Psoas muscle (tissue), 8 donors: ENCODE results near the gene KCNMA1. TPM values are rescaled to one million over a fixed set of nuclear protein-coding genes. Genes with fewer than 3 reads are reported as not detected.

Source experiments
- ATAC-seq, 4 donors: fragments of 200-7000 bp; cut with Tn5 transposase; one replicate each; pipeline ENCODE4 v1.9.1; 2020; ENCODE audit warnings: moderate library complexity in 3 of 4, mild to moderate bottlenecking in 2 of 4
- DNase-seq, 2 donors: peaks; one replicate each; pipeline ENCODE4 v3.0.0-alpha.2; 2020
- H3K27ac ChIP-seq: fragments of 200-600 bp; one replicate; pipeline ENCODE4 v1.8.0; 2022
- H3K27me3 ChIP-seq, 3 donors: fragments of 200-600 bp in 1 of 3; one replicate each; pipeline versions ENCODE4 v1.6.1 to v1.8.0; 2013 to 2022; ENCODE audit warnings: low read length in 2 of 3, mild to moderate bottlenecking in 2 of 3, moderate library complexity in 1 of 3; ENCODE audit not compliant: insufficient read depth in 3 of 3
- H3K36me3 ChIP-seq, 2 donors: fragments of 200-600 bp in 1 of 2; one replicate each; pipeline versions ENCODE4 v1.6.1 to v1.8.0; 2013 to 2022; ENCODE audit warnings: low read depth in 1 of 2, mild to moderate bottlenecking in 1 of 2, moderate library complexity in 1 of 2; ENCODE audit not compliant: insufficient read depth in 1 of 2
- H3K4me1 ChIP-seq: fragments of 200-600 bp; one replicate; pipeline ENCODE4 v1.8.0; 2022
- H3K4me3 ChIP-seq: fragments of 200-600 bp; one replicate; pipeline ENCODE4 v1.8.0; 2022; ENCODE audit warnings: mild to moderate bottlenecking
- H3K9me3 ChIP-seq: fragments of 200-600 bp; one replicate; pipeline ENCODE4 v1.8.0; 2022
- WGBS, 3 donors: extraction: QIAGEN DNeasy Blood & Tissue Kit; methylation state at CpG; one replicate each; pipeline versions ENCODE4 v1.1.6 to v1.1.7; 2013; 5-methylcytosine and 5-hydroxymethylcytosine counted together
- intact Hi-C, 2 donors: fragments of 100-400 bp; cut with DNase I; formaldehyde crosslinking; loops; one replicate each; pipeline versions ENCODE4 v1.11.0 to v1.14.2; 2022
- polyA plus RNA-seq, 3 donors: library from polyadenylated mRNA; stranded (reverse); fragments of 200-250 nt; gene quantifications; one replicate each; pipeline ENCODE4 v1.2.3, GENCODE V29; 2013
- total RNA-seq, 4 donors: library from RNA; stranded (reverse); fragmentation: NEBNext Ultra II Directional in 2 of 4; extraction: Animal tissue kit (Norgen Biotek cat#: 25700) in 2 of 4; gene quantifications; one replicate each; pipeline versions ENCODE4 v1.2.1 to v1.2.4, GENCODE V29; 2021 to 2023
- TF ChIP-seq, protein P1 (sequence below): fragments of 200-600 bp; IDR thresholded peaks from one replicate; pipeline ENCODE4 v1.8.0; 2022; ENCODE audit warnings: antibody characterized with exemption
- donor health status: healthy with polysubstance abuse.
- donor health status: DM: no; HTN: no; CAD: no; lungs with moderate emphysema.
- donor health status: Bipolar disorder and iron deficiency.
- donor health status: healthy.
- donor health status: DM: yes; HTN: yes; CAD: no.
- donor health status: DM: no; HTN: no; CAD: no.
- donor health status: DM: no; HTN: no; CAD: no.
- donor health status: DM: yes; HTN: yes; CAD: no.

Gene KCNMA1
- total and polyA plus RNA-seq, 7 donors = 7.9 to 53.0 (median 41.9) TPM

DNA sequence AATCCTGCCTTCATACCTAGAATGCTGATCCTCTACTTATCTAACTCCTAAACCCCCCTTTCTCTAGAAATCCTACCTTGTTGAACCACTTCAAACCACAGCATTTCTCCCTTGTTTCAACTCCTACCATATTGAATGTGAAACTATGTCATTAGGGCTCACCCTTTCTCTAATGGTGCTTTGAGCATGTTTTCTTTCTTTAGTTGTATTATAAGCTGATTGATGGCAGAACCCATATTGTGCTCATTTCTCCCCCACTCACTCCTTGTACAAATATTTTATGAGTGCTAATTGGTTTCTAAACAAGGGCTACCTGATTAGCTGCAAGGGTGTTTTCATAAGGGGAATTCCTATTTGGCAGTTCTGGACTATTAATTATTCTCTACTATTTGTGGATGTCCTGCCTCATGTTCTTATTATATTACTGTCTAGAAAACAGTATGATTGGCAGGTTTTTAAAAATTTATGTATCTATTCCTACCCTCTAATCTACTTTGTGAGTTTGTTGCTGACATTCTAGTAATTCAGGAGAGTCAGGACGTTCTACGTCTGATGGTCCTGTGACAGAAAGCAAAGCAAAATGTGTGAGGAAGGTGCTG is 765.8 kb downstream of the KCNMA1 start:
- Histone ChIP-seq H3K4me1 (no peaks in the 10 kb centered on the region), H3K27me3 (no peaks in the 10 kb centered on the region), H3K36me3 (no peaks in the 10 kb centered on the region), H3K9me3 (no peaks in the 10 kb centered on the region), H3K4me3 (no peak overlapping the region), H3K27ac (no peak overlapping the region)
- DNase-seq = no peak
- intact Hi-C loops = no loop called here
- TF ChIP-seq, protein P1, sequence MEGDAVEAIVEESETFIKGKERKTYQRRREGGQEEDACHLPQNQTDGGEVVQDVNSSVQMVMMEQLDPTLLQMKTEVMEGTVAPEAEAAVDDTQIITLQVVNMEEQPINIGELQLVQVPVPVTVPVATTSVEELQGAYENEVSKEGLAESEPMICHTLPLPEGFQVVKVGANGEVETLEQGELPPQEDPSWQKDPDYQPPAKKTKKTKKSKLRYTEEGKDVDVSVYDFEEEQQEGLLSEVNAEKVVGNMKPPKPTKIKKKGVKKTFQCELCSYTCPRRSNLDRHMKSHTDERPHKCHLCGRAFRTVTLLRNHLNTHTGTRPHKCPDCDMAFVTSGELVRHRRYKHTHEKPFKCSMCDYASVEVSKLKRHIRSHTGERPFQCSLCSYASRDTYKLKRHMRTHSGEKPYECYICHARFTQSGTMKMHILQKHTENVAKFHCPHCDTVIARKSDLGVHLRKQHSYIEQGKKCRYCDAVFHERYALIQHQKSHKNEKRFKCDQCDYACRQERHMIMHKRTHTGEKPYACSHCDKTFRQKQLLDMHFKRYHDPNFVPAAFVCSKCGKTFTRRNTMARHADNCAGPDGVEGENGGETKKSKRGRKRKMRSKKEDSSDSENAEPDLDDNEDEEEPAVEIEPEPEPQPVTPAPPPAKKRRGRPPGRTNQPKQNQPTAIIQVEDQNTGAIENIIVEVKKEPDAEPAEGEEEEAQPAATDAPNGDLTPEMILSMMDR = no peak
- ATAC-seq = no peak
- 94 to 98% (median 96%) methylated on average over 2 of the region's 2 CpGs for WGBS, 3 donors

DNA sequence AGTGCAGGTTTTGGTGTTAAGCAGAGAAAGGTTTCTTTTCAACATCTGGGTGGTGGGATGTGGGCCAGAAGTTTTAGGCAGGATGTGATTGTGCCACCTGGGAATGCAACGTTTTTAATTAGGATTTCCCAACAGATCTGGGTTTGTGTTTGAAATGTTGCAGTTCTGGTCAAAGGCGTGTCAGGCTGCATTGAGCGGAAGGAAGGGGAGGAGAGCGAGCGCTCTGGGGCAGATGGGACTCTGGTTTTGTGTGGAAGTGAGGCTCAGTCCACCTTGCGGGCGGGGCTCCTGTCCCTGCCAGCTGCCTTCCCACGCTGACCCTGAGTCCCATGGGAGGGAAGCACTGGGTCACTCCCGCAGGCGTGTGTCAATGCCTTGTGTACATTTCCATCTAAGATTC is 767.7 kb downstream of the KCNMA1 start:
- no peaks in the 10 kb centered on the region for H3K36me3 ChIP-seq
- DNase-seq (no peak), ATAC-seq (no peak)
- TF ChIP-seq, protein P1 = no peak
- no peaks in the 10 kb centered on the region for H3K27me3 ChIP-seq
- WGBS, 3 donors = 71 to 77% (median 76%) methylated on average over 10 of the region's 10 CpGs
- H3K27ac ChIP-seq = no peak overlapping the region
- intact Hi-C loops = no loop called here
- H3K4me3 ChIP-seq = no peak overlapping the region
- H3K9me3 ChIP-seq = no peaks in the 10 kb centered on the region
- no peaks in the 10 kb centered on the region for H3K4me1 ChIP-seq

DNA sequence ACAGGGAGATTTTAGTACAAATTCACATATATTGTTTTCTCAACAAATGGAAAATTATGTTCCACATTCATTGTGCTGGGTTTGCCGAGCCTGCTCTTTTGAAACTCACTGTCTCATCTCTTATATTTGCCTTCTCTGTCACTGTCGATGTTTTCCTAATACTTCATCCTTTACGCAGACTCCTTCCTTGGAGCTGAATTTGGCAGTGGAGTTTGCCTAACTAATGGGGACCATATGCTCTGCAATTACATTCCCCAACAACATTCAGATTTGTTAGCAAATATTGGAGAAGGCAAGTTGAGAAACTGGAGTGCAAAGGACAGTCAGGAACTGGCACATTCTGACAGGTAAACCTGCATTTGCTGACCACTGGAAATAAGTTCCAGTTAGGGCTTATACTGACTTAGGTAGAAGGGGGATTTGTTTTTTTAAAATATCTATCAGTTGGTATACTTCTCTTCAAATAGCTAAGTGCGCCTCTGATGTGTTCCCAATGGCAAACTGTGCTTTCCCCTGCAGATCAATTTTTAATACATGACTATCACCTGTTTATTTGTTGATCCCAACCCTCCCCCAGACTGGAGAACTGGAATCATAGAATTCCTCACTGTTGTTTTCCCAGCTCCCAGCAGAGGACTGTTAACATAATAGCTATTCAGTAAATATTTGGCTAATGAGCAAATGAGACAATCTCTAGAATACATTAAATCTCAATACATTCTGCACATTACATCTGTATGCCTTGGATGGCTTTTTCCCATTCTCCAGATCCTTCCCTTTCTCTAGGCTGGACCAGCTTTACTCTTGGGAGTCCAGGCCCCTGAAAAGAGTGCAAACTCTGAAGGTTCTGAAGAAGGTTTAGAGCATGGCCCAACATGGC is 769.3 kb downstream of the KCNMA1 start:
- TF ChIP-seq, protein P1 = no peak
- H3K4me3 ChIP-seq = no peak overlapping the region
- ATAC-seq = no peak
- intact Hi-C loops = no loop called here
- no peaks in the 10 kb centered on the region for H3K9me3 ChIP-seq
- H3K36me3 ChIP-seq = no peaks in the 10 kb centered on the region
- DNase-seq = no peak
- no peaks in the 10 kb centered on the region for H3K4me1 ChIP-seq
- WGBS, 3 donors = 58 to 75% (median 59%) methylated on average over 4 of the region's 4 CpGs
- no peak overlapping the region for H3K27ac ChIP-seq
- no peaks in the 10 kb centered on the region for H3K27me3 ChIP-seq

DNA sequence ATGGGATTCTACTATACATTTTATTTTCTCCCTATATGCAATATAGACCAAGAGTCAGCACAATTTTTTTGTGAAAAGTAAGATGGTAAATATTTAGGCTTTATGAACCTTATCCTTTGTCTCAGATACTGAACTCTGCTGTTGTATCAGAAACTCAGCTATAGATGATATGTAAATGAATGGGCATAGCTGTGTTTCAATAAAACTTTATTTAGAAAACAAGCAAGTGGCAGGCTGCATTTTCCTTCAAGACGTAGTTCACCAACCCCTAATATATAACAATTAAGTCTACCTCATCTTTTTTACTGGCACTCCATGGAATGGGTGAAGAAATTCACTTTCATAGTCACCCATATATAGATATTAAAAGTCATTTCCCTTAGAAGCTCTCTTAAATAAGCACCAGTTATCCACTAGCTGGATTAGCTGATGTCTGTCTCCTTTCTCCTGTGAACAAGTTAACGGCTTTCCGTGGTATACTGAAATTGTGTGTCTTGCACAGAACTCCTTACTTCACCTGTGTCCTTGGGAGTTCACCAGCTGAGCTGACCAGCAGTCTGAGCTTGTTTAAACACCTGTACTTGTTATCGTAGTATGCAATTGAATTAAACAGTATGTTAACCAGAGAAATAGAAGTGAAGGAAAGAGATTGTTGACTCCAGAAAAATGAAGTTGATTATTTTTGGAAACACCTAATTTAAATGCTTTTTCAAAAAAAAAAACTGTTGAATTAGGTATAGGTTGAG is 770.6 kb downstream of the KCNMA1 start:
- 92 to 95% (median 93%) methylated on average over 4 of the region's 4 CpGs for WGBS, 3 donors
- intact Hi-C loops = no loop called here

More for the DNA sequence above, 770.6 kb downstream of the KCNMA1 start:
- no peak overlapping the region for H3K4me3 ChIP-seq
- no peaks in the 10 kb centered on the region for H3K9me3 ChIP-seq
- DNase-seq (no peak), ATAC-seq (no peak)
- peaks cover 0 to 3% (median 0%) of the 10 kb centered on the region in 3 donors for H3K27me3 ChIP-seq
- no peak overlapping the region for H3K27ac ChIP-seq
- no peaks in the 10 kb centered on the region for H3K36me3 ChIP-seq
- TF ChIP-seq, protein P1 = no peak
- H3K4me1 ChIP-seq = no peaks in the 10 kb centered on the region
